GM12873 (cell line): ENCODE results near the gene GRM1.

ENCODE experiments used
- CTCF ChIP-seq: IDR thresholded peaks from 2 replicates; pipeline ENCODE4 v1.5.1; 2012; ENCODE audit warnings: low read depth, mild to moderate bottlenecking, moderate library complexity, low read length, control low read depth; ENCODE audit not compliant: insufficient read depth; ENCODE audit errors: missing control alignments

GRM1 gene

GRCh38 chr6:146267447-146267846, 238.6 kb downstream of the GRM1 start:
- no peak for TF ChIP-seq CTCF

- no peak for TF ChIP-seq CTCF
Observed at GRCh38 chr6:146267946-146268345, 239.1 kb downstream of the GRM1 start.

GRCh38 chr6:146269482-146269881, 240.6 kb downstream of the GRM1 start:
- TF ChIP-seq CTCF, result no peak

GRCh38 chr6:146273490-146273889, 244.6 kb downstream of the GRM1 start:
- TF ChIP-seq CTCF, result no peak

- TF ChIP-seq CTCF, result no peak
Observed at GRCh38 chr6:146277142-146277541, 248.3 kb downstream of the GRM1 start.

GRCh38 chr6:146281651-146282362, 252.9 kb downstream of the GRM1 start:
- no peak for TF ChIP-seq CTCF

- TF ChIP-seq CTCF, result no peak
Observed at GRCh38 chr6:146282837-146283236, 254.0 kb downstream of the GRM1 start.
